ENCODE measurements around the gene TACR1. TPM values are rescaled to one million over a fixed set of nuclear protein-coding genes. Genes with fewer than 3 reads are reported as not detected.
A peak's percentile ranks its signal among the peaks of the same experiment; 100 is the strongest.
"Not testable (repeated sequence)": the region's sequence is repeated elsewhere in the genome, so short reads cannot be mapped to it uniquely, and the experiment has no call there.

Gene TACR1
- not detected for polyA plus RNA-seq (2012; ENCODE audit: insufficient read depth, insufficient read length, low read depth)

GRCh38 chr2:75199428-75200011 lies at the start of gene TACR1:
TSS of gene TACR1 (minus strand) at chr2:75199520. CDS start at chr2:75198934, 586 bp downstream.
- Histone ChIP-seq H3K4me3 (ENCODE audit: low read depth, low read length) (no peak within 1 kb of the TSS), H3K9me3 (no peaks in the 10 kb centered on the region), H3K4me1 (no peaks in the 10 kb centered on the region), H3K36me3 (no peaks in the 10 kb centered on the region), H3K27me3 (peaks cover 35% of the 10 kb centered on the region)
- DNase-seq: peak; percentile 40
- TF ChIP-seq CTCF (IDR thresholded peaks at IDR 0.05; ENCODE audit: low read depth, low read length): peak; percentile 42

- H3K4me3 ChIP-seq (ENCODE audit: low read depth, low read length); H3K27me3 ChIP-seq; H3K9me3 ChIP-seq; DNase-seq; H3K4me1 ChIP-seq; H3K36me3 ChIP-seq: not testable (repeated sequence)
These were observed 49.3 kb upstream of the TACR1 start for GRCh38 chr2:75248581-75248980.

GRCh38 chr2:75246441-75247167 lies 47.3 kb upstream of the TACR1 start:
- no peaks in the 10 kb centered on the region for H3K4me1 ChIP-seq
- H3K27me3 ChIP-seq: no peaks in the 10 kb centered on the region
- H3K4me3 ChIP-seq (ENCODE audit: low read depth, low read length): no peak overlapping the region
- no peak for DNase-seq
- TF ChIP-seq CTCF (IDR thresholded peaks at IDR 0.05; ENCODE audit: low read depth, low read length): no peak
- no peaks in the 10 kb centered on the region for H3K9me3 ChIP-seq
- H3K36me3 ChIP-seq: no peaks in the 10 kb centered on the region

- no peaks in the 10 kb centered on the region for H3K27me3 ChIP-seq
- no peaks in the 10 kb centered on the region for H3K4me1 ChIP-seq
- no peaks in the 10 kb centered on the region for H3K36me3 ChIP-seq
- no peaks in the 10 kb centered on the region for H3K9me3 ChIP-seq
- no peak for DNase-seq
- TF ChIP-seq CTCF (IDR thresholded peaks at IDR 0.05; ENCODE audit: low read depth, low read length): no peak
- H3K4me3 ChIP-seq (ENCODE audit: low read depth, low read length): no peak overlapping the region
These were observed 43.9 kb upstream of the TACR1 start for GRCh38 chr2:75243219-75243618.

- Histone ChIP-seq H3K36me3 (no peaks in the 10 kb centered on the region), H3K4me3 (ENCODE audit: low read depth, low read length) (no peak overlapping the region), H3K4me1 (no peaks in the 10 kb centered on the region), H3K27me3 (no peaks in the 10 kb centered on the region), H3K9me3 (no peaks in the 10 kb centered on the region)
- DNase-seq: no peak
- peak; percentile 48 for TF ChIP-seq CTCF (IDR thresholded peaks at IDR 0.05; ENCODE audit: low read depth, low read length)
These were observed 42.4 kb upstream of the TACR1 start for GRCh38 chr2:75241696-75242095.

GRCh38 chr2:75238670-75239330 lies 39.5 kb upstream of the TACR1 start:
- no peaks in the 10 kb centered on the region for H3K36me3 ChIP-seq
- TF ChIP-seq CTCF (IDR thresholded peaks at IDR 0.05; ENCODE audit: low read depth, low read length): no peak
- DNase-seq: no peak
- H3K9me3 ChIP-seq: no peaks in the 10 kb centered on the region
- no peaks in the 10 kb centered on the region for H3K27me3 ChIP-seq
- H3K4me1 ChIP-seq: no peaks in the 10 kb centered on the region
- H3K4me3 ChIP-seq (ENCODE audit: low read depth, low read length): no peak overlapping the region
